ENCODE data around the gene ARHGAP6. TPM values are rescaled to one million over a fixed set of nuclear protein-coding genes. Genes with fewer than 3 reads are reported as not detected.

The ARHGAP6 gene
- total and polyA plus RNA-seq, 2 experiments from 2014 or later = 0.26 to 0.59 TPM

DNA sequence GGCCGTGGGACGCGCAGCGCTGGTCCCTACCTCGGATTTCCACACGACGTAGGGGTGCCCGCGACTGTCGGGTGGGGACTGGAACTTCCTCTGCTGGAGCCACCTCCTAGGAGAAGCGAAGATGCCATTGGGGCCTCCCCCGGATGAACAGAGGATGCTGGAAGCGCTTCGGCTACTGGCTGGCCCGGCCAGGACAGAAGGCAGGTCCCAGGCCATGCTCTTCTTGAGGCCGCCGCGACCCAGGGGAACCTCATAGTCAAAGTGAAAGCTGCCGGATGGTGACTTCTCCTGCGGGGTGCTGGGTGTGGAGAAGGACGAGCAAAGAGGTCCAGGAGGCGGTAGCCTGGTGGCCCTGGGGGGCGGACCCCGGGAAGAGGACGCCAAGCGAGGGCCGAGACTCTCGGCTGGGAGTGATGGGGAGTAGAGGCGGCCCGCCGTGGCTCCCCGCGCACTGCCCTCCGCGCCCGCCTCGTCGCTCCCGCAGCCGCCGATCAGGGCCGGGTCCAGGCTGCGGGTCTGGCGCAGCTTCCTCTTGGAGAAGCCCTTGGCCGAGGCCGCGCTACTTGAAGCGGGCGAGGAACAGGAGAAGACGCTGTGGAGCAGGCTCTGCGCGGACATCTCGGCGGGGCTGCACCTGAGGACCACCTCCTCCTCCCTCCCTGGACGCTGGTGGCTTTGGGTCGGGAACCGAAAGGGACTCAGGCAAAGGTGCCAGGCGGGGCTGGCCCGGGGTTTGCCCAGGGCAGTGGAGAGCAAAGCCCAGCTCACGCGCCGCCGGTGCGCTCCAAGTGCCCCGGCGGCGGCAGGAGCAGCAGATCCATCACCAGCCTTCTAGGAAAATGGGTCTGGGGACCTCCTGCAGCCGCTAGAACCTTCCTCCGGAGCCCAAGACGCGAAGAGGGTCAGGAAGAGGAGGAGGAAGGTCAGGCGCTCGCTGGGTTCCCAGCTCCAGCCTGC, 1.2 kb downstream of the ARHGAP6 start:
- no peak for TF ChIP-seq JUNB (IDR thresholded peaks at IDR 0.05; ENCODE audit: unreplicated experiment)
- peak; percentile 57 for TF ChIP-seq EZH2 (IDR thresholded peaks at IDR 0.05; ENCODE audit: low read depth, unreplicated experiment)
- TF ChIP-seq, protein P1, sequence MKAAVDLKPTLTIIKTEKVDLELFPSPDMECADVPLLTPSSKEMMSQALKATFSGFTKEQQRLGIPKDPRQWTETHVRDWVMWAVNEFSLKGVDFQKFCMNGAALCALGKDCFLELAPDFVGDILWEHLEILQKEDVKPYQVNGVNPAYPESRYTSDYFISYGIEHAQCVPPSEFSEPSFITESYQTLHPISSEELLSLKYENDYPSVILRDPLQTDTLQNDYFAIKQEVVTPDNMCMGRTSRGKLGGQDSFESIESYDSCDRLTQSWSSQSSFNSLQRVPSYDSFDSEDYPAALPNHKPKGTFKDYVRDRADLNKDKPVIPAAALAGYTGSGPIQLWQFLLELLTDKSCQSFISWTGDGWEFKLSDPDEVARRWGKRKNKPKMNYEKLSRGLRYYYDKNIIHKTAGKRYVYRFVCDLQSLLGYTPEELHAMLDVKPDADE (IDR thresholded peaks at IDR 0.05) = no peak
- no peak for TF ChIP-seq ZNF114 (CRISPR knock-in tag; IDR thresholded peaks at IDR 0.05)
- Histone ChIP-seq H3K79me2 (replicated peaks; ENCODE audit: insufficient read depth) (no peaks in the 10 kb centered on the region), H3K27ac (ENCODE audit: low read depth) (no peak overlapping the region), H3K4me2 (peak overlapping the region; percentile 77), H3K9me2 (ENCODE audit: insufficient read depth) (no peaks in the 10 kb centered on the region), H3F3A (replicated peaks; ENCODE audit: low read depth) (no peaks in the 10 kb centered on the region), H3K36me3 (ENCODE audit: insufficient read depth) (no peaks in the 10 kb centered on the region), H3K4me3 (peak overlapping the region; percentile 65), H2AFZ (peak overlapping the region; percentile 86), H3K27me3 (ENCODE audit: insufficient read depth) (peaks cover 89% of the 10 kb centered on the region), H4K20me1 (replicated peaks; ENCODE audit: insufficient read depth) (no peaks in the 10 kb centered on the region), H3K4me1 (ENCODE audit: insufficient read depth) (no peaks in the 10 kb centered on the region)
- DNase-seq (ENCODE audit: low spot score) (peak; percentile 16), ATAC-seq (peak; percentile 38)
- Mint-ChIP-seq H3K4me1 (peaks cover 9% of the 10 kb centered on the region), H3K27me3 (ENCODE audit: insufficient read depth, low read depth, poor library complexity) (peaks cover 48% of the 10 kb centered on the region), H3K4me3 (peak overlapping the region; percentile 69), H3K9me3 (no peaks in the 10 kb centered on the region; the same call in 2 of the 3 replicates), H3K27ac (no peak overlapping the region), H3K36me3 (ENCODE audit: low read depth) (no peaks in the 10 kb centered on the region)

- H3K4me2 ChIP-seq = peak overlapping the region; percentile 77
- H3K4me3 ChIP-seq = peak overlapping the region; percentile 65
- H3K4me1 Mint-ChIP-seq = peaks cover 9% of the 10 kb centered on the region
- no peaks in the 10 kb centered on the region for H3K9me2 ChIP-seq (ENCODE audit: insufficient read depth)
- H3K36me3 Mint-ChIP-seq (ENCODE audit: low read depth) = no peaks in the 10 kb centered on the region
- H2AFZ ChIP-seq = 0 out of 2 replicates have a peak overlapping the region, but pooled peaks have one; percentile 47
- no peaks in the 10 kb centered on the region for H3K4me1 ChIP-seq (ENCODE audit: insufficient read depth)
- no peaks in the 10 kb centered on the region for H3K79me2 ChIP-seq (replicated peaks; ENCODE audit: insufficient read depth)
- no peak overlapping the region for H3K27ac Mint-ChIP-seq
- TF ChIP-seq, protein P2, sequence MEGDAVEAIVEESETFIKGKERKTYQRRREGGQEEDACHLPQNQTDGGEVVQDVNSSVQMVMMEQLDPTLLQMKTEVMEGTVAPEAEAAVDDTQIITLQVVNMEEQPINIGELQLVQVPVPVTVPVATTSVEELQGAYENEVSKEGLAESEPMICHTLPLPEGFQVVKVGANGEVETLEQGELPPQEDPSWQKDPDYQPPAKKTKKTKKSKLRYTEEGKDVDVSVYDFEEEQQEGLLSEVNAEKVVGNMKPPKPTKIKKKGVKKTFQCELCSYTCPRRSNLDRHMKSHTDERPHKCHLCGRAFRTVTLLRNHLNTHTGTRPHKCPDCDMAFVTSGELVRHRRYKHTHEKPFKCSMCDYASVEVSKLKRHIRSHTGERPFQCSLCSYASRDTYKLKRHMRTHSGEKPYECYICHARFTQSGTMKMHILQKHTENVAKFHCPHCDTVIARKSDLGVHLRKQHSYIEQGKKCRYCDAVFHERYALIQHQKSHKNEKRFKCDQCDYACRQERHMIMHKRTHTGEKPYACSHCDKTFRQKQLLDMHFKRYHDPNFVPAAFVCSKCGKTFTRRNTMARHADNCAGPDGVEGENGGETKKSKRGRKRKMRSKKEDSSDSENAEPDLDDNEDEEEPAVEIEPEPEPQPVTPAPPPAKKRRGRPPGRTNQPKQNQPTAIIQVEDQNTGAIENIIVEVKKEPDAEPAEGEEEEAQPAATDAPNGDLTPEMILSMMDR (conservative IDR thresholded peaks at IDR 0.05; ENCODE audit: low read depth in 2 of 2) = 0 out of 4 replicates have a peak, but pooled peaks of 1 of the 2 experiments have one; percentile 7
- no peak for TF ChIP-seq ZNF114 (CRISPR knock-in tag; IDR thresholded peaks at IDR 0.05)
- TF ChIP-seq, protein P1 (IDR thresholded peaks at IDR 0.05) = no peak
- DNase-seq (ENCODE audit: low spot score) (peak; percentile 3), ATAC-seq (no peak)
- H4K20me1 ChIP-seq (replicated peaks; ENCODE audit: insufficient read depth) = no peaks in the 10 kb centered on the region
- no peaks in the 10 kb centered on the region; the same call in 2 of the 3 replicates for H3K9me3 Mint-ChIP-seq
- H3K27me3 Mint-ChIP-seq (ENCODE audit: insufficient read depth, low read depth, poor library complexity) = peaks cover 47% of the 10 kb centered on the region
- H3K27me3 ChIP-seq (ENCODE audit: insufficient read depth) = peaks cover 83% of the 10 kb centered on the region
- H3K36me3 ChIP-seq (ENCODE audit: insufficient read depth) = no peaks in the 10 kb centered on the region
- no peaks in the 10 kb centered on the region for H3F3A ChIP-seq (replicated peaks; ENCODE audit: low read depth)
- peak overlapping the region; percentile 69 for H3K4me3 Mint-ChIP-seq
- no peak overlapping the region for H3K27ac ChIP-seq (ENCODE audit: low read depth)
Measured at GRCh38 chrX:11663875-11664210, 1.9 kb downstream of the ARHGAP6 start.
